GM12878 (cell line): ENCODE results near the gene RALGAPB. TPM values are rescaled to one million over a fixed set of nuclear protein-coding genes. Genes with fewer than 3 reads are reported as not detected.
A peak's percentile ranks its signal among the peaks of the same experiment; 100 is the strongest.

Source experiments
- ATAC-seq: fragments of 200-7000 bp; cut with Tn5 transposase; 3 replicates; pipeline ENCODE4 v1.9.1; 2020; ENCODE audit warnings: mild to moderate bottlenecking, moderate library complexity
- BruUV-seq: library from RNA; stranded (reverse); fragments of 400-500 nt; replicated peaks from 2 replicates; lab custom pipeline; 2021; lab: Mats Ljungman, UMichigan
- CTCF ChIA-PET: fragments of 300-600 bp; sonication (Branson Sonifier 250); formaldehyde crosslinking; extraction: SDS; loops from one replicate; lab custom pipeline; 2021; ENCODE audit warnings: inconsistent platforms; lab: Yijun Ruan, JAX
- POLR2A ChIA-PET: fragments of 350-600 bp; formaldehyde crosslinking; extraction: SDS; loops from one replicate; lab custom pipeline; 2021; ENCODE audit warnings: inconsistent platforms; lab: Charles Lee
- RAD21 ChIA-PET: fragments of 300-600 bp; sonication (Branson Sonifier 250); formaldehyde crosslinking; loops from one replicate; lab custom pipeline; 2023; ENCODE audit warnings: antibody characterized with exemption; ENCODE audit not compliant: unreplicated experiment; lab: Charles Lee
- SMC1A ChIA-PET: fragments of 300-600 bp; sonication (Branson Sonifier 250); formaldehyde crosslinking; loops from one replicate; lab custom pipeline; 2023; ENCODE audit not compliant: unreplicated experiment, uncharacterized antibody; lab: Charles Lee
- DNase-seq: peaks from one replicate; pipeline ENCODE4 v3.0.0-alpha.2; 2011; ENCODE audit warnings: low read depth, low spot score
- FAIRE-seq: peaks from 3 replicates; lab custom pipeline; 2011; peaks lifted over from hg19 to GRCh38; lab: Jason Lieb, UNC
- H2AFZ ChIP-seq: 2 replicates; pipeline ENCODE4 v1.6.0; 2011; ENCODE audit warnings: low read depth, low read length, control low read depth; ENCODE audit not compliant: control insufficient read depth
- H3K27ac ChIP-seq: 2 replicates; pipeline ENCODE4 v1.5.1; 2011; ENCODE audit warnings: control low read depth; ENCODE audit not compliant: control insufficient read depth, insufficient read depth
- H3K27me3 ChIP-seq, 2 experiments: replicated peaks in 1 of 2; 2 replicates each; pipeline versions ENCODE4 v1.6.0 to v1.6.1; 2011; ENCODE audit warnings: low read length in 1 of 2; ENCODE audit not compliant: control insufficient read depth in 2 of 2, insufficient read depth in 2 of 2
- H3K36me3 ChIP-seq, 2 experiments: 2 replicates each; pipeline ENCODE4 v1.5.1; 2011; ENCODE audit warnings: low read length in 1 of 2; ENCODE audit not compliant: control insufficient read depth in 2 of 2, insufficient read depth in 2 of 2
- H3K4me1 ChIP-seq: 2 replicates; pipeline ENCODE4 v1.6.1; 2011; ENCODE audit warnings: mild to moderate bottlenecking, low read length, moderate library complexity, mixed read lengths; ENCODE audit not compliant: control insufficient read depth, insufficient read depth
- H3K4me2 ChIP-seq: 2 replicates; pipeline ENCODE4 v1.6.0; 2011; ENCODE audit warnings: control low read depth; ENCODE audit not compliant: control insufficient read depth, insufficient read depth
- H3K4me3 ChIP-seq: fragments of 200-600 bp; sonication (generic); 2 replicates; pipeline ENCODE4 v1.5.1; 2016
- H3K79me2 ChIP-seq: 2 replicates; pipeline ENCODE4 v1.6.0; 2011; ENCODE audit warnings: low read length; ENCODE audit not compliant: control insufficient read depth, insufficient read depth
- H3K9ac ChIP-seq: 2 replicates; pipeline ENCODE4 v1.8.0; 2011; ENCODE audit warnings: low read length, control low read depth, mixed read lengths; ENCODE audit not compliant: control insufficient read depth, insufficient read depth
- H3K9me3 ChIP-seq: replicated peaks from 3 replicates; pipeline ENCODE4 v1.5.1; 2011; ENCODE audit warnings: mild to moderate bottlenecking, low read length; ENCODE audit not compliant: control insufficient read depth, insufficient read depth
- H4K20me1 ChIP-seq: 2 replicates; pipeline ENCODE4 v1.6.0; 2011; ENCODE audit not compliant: control insufficient read depth, insufficient read depth
- EP300 ChIP-seq, 2 experiments: fragments of 150-350 bp in 1 of 2; IDR thresholded peaks; 2 replicates each; pipeline ENCODE4 v1.6.1; 2011 to 2012; ENCODE audit warnings: low read depth in 2 of 2, low read length in 2 of 2, borderline replicate concordance in 1 of 2, improper control_type of control experiment in 1 of 2, inconsistent platforms in 1 of 2; ENCODE audit not compliant: control insufficient read depth in 1 of 2
- SRF ChIP-seq, 2 experiments: IDR thresholded peaks; 2 replicates each; pipeline ENCODE4 v1.6.1; 2011; ENCODE audit warnings: low read depth in 2 of 2, low read length in 2 of 2, mild to moderate bottlenecking in 1 of 2, moderate library complexity in 1 of 2
- WGBS: methylation state at CpG from one replicate; pipeline ENCODE4 v1.1.6; 2016; ENCODE audit warnings: low lambda C conversion rate; ENCODE audit not compliant: insufficient replicate concordance, insufficient coverage; ENCODE audit errors: missing lambda C conversion rate; 5-methylcytosine and 5-hydroxymethylcytosine counted together
- in situ Hi-C: fragments of 300-500 bp; cut with MboI; formaldehyde crosslinking; loops from 9 replicates; pipeline ENCODE4 v1.14.3; 2018; ENCODE audit warnings: mixed read lengths
- intact Hi-C: fragments of 100-400 bp; cut with micrococcal nuclease; formaldehyde crosslinking; loops from one replicate; pipeline ENCODE4 v1.14.2; 2022; ENCODE audit not compliant: unreplicated experiment
- microRNA counts: library from miRNA; unstranded; fragments of <30 nt; microRNA quantifications from one replicate; lab custom pipeline; 2016
- microRNA-seq: library from miRNA; unstranded; fragments of <30 nt; microRNA quantifications from one replicate; pipeline ENCODE4, GENCODE V29; 2018
- polyA plus RNA-seq, 11 experiments: library from polyadenylated mRNA; depleted of rRNA in 4 of 11; unstranded in 6 of 11; stranded (reverse) in 5 of 11; fragments of >200 nt; fragmentation: Nextera tagmentation in 4 of 11; fragmentation: Illumina TruSeq in 1 of 11; extraction: Ambion mirVana in 4 of 11; extraction: Trizol in 1 of 11; gene quantifications; 1 replicate in 1 of 11; 2 replicates in 10 of 11; pipeline versions ENCODE4 v1.2.1 to v1.2.3, GENCODE V29; 2011 to 2016; ENCODE audit warnings: inconsistent platforms in 2 of 11, missing spikeins in 2 of 11, low read depth in 1 of 11
- small RNA-seq: library from RNA; depleted of rRNA; stranded (forward); fragments of <200 nt; gene quantifications from one replicate; pipeline ENCODE3, GENCODE V24; 2014
- total RNA-seq, 4 experiments: library from RNA; depleted of rRNA in 3 of 4; stranded (reverse); fragments of >200 nt in 3 of 4; fragmentation: Illumina TruSeq in 1 of 4; extraction: Trizol in 1 of 4; gene quantifications; 2 replicates each; pipeline versions ENCODE4 v1.2.1 to v1.2.3, GENCODE V29; 2013 to 2021

The RALGAPB gene
- total and polyA plus RNA-seq, 10 of the 15 experiments (the other 5 are each of a cell fraction or from before 2014, with no cell fraction given) = 3.7 to 23.2 (median 15.5) TPM

GRCh38 chr20:38626921-38627659 is 154.4 kb downstream of the RALGAPB start:
- H2AFZ ChIP-seq = no peak overlapping the region
- no peak for FAIRE-seq
- no peaks in the 10 kb centered on the region for H3K4me1 ChIP-seq
- no peaks in the 10 kb centered on the region for H4K20me1 ChIP-seq
- H3K36me3 ChIP-seq = no peaks in the 10 kb centered on the region
- ChIA-PET RAD21 (no interaction called here), SMC1A (no interaction called here), POLR2A (no interaction called here), CTCF (no interaction called here)
- no TSS peak for BruUV-seq
- H3K9ac ChIP-seq = no peak overlapping the region
- intact Hi-C loops = no loop called here
- in situ Hi-C loops = no loop called here
- no peak overlapping the region for H3K27ac ChIP-seq
- H3K79me2 ChIP-seq = no peaks in the 10 kb centered on the region
- H3K9me3 ChIP-seq = no peaks in the 10 kb centered on the region
- H3K4me3 ChIP-seq = no peak overlapping the region
- TF ChIP-seq SRF (IDR thresholded peaks at IDR 0.05; ENCODE audit: low read depth in 2 of 2, low read length in 2 of 2) = no peak
- no peak for TF ChIP-seq EP300 (IDR thresholded peaks at IDR 0.05; ENCODE audit: borderline replicate concordance in 1 of 2, control insufficient read depth in 1 of 2, low read depth in 2 of 2, low read length in 2 of 2)
- no peak for DNase-seq
- no peak overlapping the region for H3K4me2 ChIP-seq
- H3K27me3 ChIP-seq = no peaks in the 10 kb centered on the region
- ATAC-seq = no peak
- 57% methylated on average over 10 of the region's 10 CpGs for WGBS

MicroRNAs encoded within 50 kb of the gene (microRNA counts, 767-probe panel; counts per million panel counts)
- microRNA hsa-miR-548o-3p (lab: Ali Mortazavi, UCI) = 55.3 counts per million

Small RNAs within 50 kb of the gene (microRNA-seq; reads per million reads assigned to microRNA genes)
- not detected for gene MIR548O2

Small RNAs within 50 kb of the gene (small RNA-seq; reads per million reads assigned to genes)
- gene MIR548O2 (not detected), gene RF00056 (not detected), gene SNORA60 (2.4 reads per million, percentile 68 among the genes with 10 or more reads in this experiment), gene SNORA71A (10.4 reads per million, percentile 95 among the genes with 10 or more reads in this experiment), gene SNORA71B (13.0 reads per million, percentile 96 among the genes with 10 or more reads in this experiment), gene SNORA71C (3.0 reads per million, percentile 75 among the genes with 10 or more reads in this experiment), gene SNORA71D (350 reads per million, percentile 99 among the genes with 10 or more reads in this experiment), gene SNORA71E (not detected)

Other genes with a start within 250 kb of the RALGAPB start
- not detected in 2 replicates for gene KIAA1755, start 212.1 kb upstream of the RALGAPB start, total RNA-seq (2014; rRNA removed)
- gene KIAA1755, start 212.1 kb upstream of the RALGAPB start, total RNA-seq (2014; rRNA removed; fragmentation: Illumina TruSeq; extraction: Trizol) = not detected in 2 replicates
- not detected in 2 replicates for gene KIAA1755, start 212.1 kb upstream of the RALGAPB start, total RNA-seq (2021)
- gene KIAA1755, start 212.1 kb upstream of the RALGAPB start, polyA plus RNA-seq (2011; rRNA removed) = not detected in 2 replicates
- gene KIAA1755, start 212.1 kb upstream of the RALGAPB start, polyA plus RNA-seq (2014; fragmentation: Illumina TruSeq; extraction: Trizol) = not detected in 2 replicates
- not detected for gene KIAA1755, start 212.1 kb upstream of the RALGAPB start, polyA plus RNA-seq (2014; fragmentation: Nextera tagmentation; extraction: Ambion mirVana)
- not detected in 2 replicates for gene KIAA1755, start 212.1 kb upstream of the RALGAPB start, polyA plus RNA-seq (2014; rRNA removed)
- gene KIAA1755, start 212.1 kb upstream of the RALGAPB start, polyA plus RNA-seq (2016; fragmentation: Nextera tagmentation; extraction: Ambion mirVana) = not detected
- gene BPI, start 168.7 kb upstream of the RALGAPB start, total RNA-seq (2014; rRNA removed) = not detected in 2 replicates
- not detected in 2 replicates for gene BPI, start 168.7 kb upstream of the RALGAPB start, total RNA-seq (2014; rRNA removed; fragmentation: Illumina TruSeq; extraction: Trizol)
- not detected in 2 replicates for gene BPI, start 168.7 kb upstream of the RALGAPB start, total RNA-seq (2021)
- gene BPI, start 168.7 kb upstream of the RALGAPB start, polyA plus RNA-seq (2011; rRNA removed) = not detected in 2 replicates
- gene BPI, start 168.7 kb upstream of the RALGAPB start, polyA plus RNA-seq (2014; fragmentation: Illumina TruSeq; extraction: Trizol) = not detected in 2 replicates
- not detected for gene BPI, start 168.7 kb upstream of the RALGAPB start, polyA plus RNA-seq (2014; fragmentation: Nextera tagmentation; extraction: Ambion mirVana)
- gene BPI, start 168.7 kb upstream of the RALGAPB start, polyA plus RNA-seq (2014; rRNA removed) = not detected in 2 replicates
- not detected for gene BPI, start 168.7 kb upstream of the RALGAPB start, polyA plus RNA-seq (2016; fragmentation: Nextera tagmentation; extraction: Ambion mirVana)
- not detected in 2 replicates for gene LBP, start 126.4 kb upstream of the RALGAPB start, total RNA-seq (2014; rRNA removed)
- gene LBP, start 126.4 kb upstream of the RALGAPB start, total RNA-seq (2014; rRNA removed; fragmentation: Illumina TruSeq; extraction: Trizol) = not detected in 2 replicates
- gene LBP, start 126.4 kb upstream of the RALGAPB start, total RNA-seq (2021) = 0.10 and 0.16 TPM in 2 replicates
- 0.04 TPM in 1 of 2 replicates, not detected in the other for gene LBP, start 126.4 kb upstream of the RALGAPB start, polyA plus RNA-seq (2011; rRNA removed)
- gene LBP, start 126.4 kb upstream of the RALGAPB start, polyA plus RNA-seq (2014; fragmentation: Illumina TruSeq; extraction: Trizol) = not detected in 2 replicates
- gene LBP, start 126.4 kb upstream of the RALGAPB start, polyA plus RNA-seq (2014; fragmentation: Nextera tagmentation; extraction: Ambion mirVana) = not detected
- not detected in 2 replicates for gene LBP, start 126.4 kb upstream of the RALGAPB start, polyA plus RNA-seq (2014; rRNA removed)
- not detected for gene LBP, start 126.4 kb upstream of the RALGAPB start, polyA plus RNA-seq (2016; fragmentation: Nextera tagmentation; extraction: Ambion mirVana)
- gene SNHG17, start 37.5 kb upstream of the RALGAPB start, total RNA-seq (2014; rRNA removed) = 22.9 and 24.4 TPM in 2 replicates
- 22.9 and 23.9 TPM in 2 replicates for gene SNHG17, start 37.5 kb upstream of the RALGAPB start, total RNA-seq (2014; rRNA removed; fragmentation: Illumina TruSeq; extraction: Trizol)
- 50.3 and 63.0 TPM in 2 replicates for gene SNHG17, start 37.5 kb upstream of the RALGAPB start, total RNA-seq (2021)
- gene SNHG17, start 37.5 kb upstream of the RALGAPB start, polyA plus RNA-seq (2011; rRNA removed) = 23.5 and 33.9 TPM in 2 replicates
- 15.3 and 20.8 TPM in 2 replicates for gene SNHG17, start 37.5 kb upstream of the RALGAPB start, polyA plus RNA-seq (2014; fragmentation: Illumina TruSeq; extraction: Trizol)
- gene SNHG17, start 37.5 kb upstream of the RALGAPB start, polyA plus RNA-seq (2014; fragmentation: Nextera tagmentation; extraction: Ambion mirVana) = 10 to 100 TPM; 25.6 to 33.9 TPM
- 62.2 and 69.4 TPM in 2 replicates for gene SNHG17, start 37.5 kb upstream of the RALGAPB start, polyA plus RNA-seq (2014; rRNA removed)
- gene SNHG17, start 37.5 kb upstream of the RALGAPB start, polyA plus RNA-seq (2016; fragmentation: Nextera tagmentation; extraction: Ambion mirVana) = 10 to 100 TPM; 45.8 to 47.3 TPM
- not detected in 2 replicates for gene ADIG, start 108.4 kb downstream of the RALGAPB start, total RNA-seq (2014; rRNA removed)
- not detected in 2 replicates for gene ADIG, start 108.4 kb downstream of the RALGAPB start, total RNA-seq (2014; rRNA removed; fragmentation: Illumina TruSeq; extraction: Trizol)
- gene ADIG, start 108.4 kb downstream of the RALGAPB start, total RNA-seq (2021) = not detected in 2 replicates
- not detected in 2 replicates for gene ADIG, start 108.4 kb downstream of the RALGAPB start, polyA plus RNA-seq (2011; rRNA removed)
- gene ADIG, start 108.4 kb downstream of the RALGAPB start, polyA plus RNA-seq (2014; fragmentation: Illumina TruSeq; extraction: Trizol) = not detected in 2 replicates
- not detected for gene ADIG, start 108.4 kb downstream of the RALGAPB start, polyA plus RNA-seq (2014; fragmentation: Nextera tagmentation; extraction: Ambion mirVana)
- gene ADIG, start 108.4 kb downstream of the RALGAPB start, polyA plus RNA-seq (2014; rRNA removed) = not detected in 2 replicates
- not detected for gene ADIG, start 108.4 kb downstream of the RALGAPB start, polyA plus RNA-seq (2016; fragmentation: Nextera tagmentation; extraction: Ambion mirVana)
- 0.06 TPM in 1 of 2 replicates, not detected in the other for gene ARHGAP40, start 129.0 kb downstream of the RALGAPB start, total RNA-seq (2014; rRNA removed)
- gene ARHGAP40, start 129.0 kb downstream of the RALGAPB start, total RNA-seq (2014; rRNA removed; fragmentation: Illumina TruSeq; extraction: Trizol) = not detected in 2 replicates
- gene ARHGAP40, start 129.0 kb downstream of the RALGAPB start, total RNA-seq (2021) = not detected in 2 replicates
- gene ARHGAP40, start 129.0 kb downstream of the RALGAPB start, polyA plus RNA-seq (2011; rRNA removed) = 0.07 and 0.19 TPM in 2 replicates
- not detected in 2 replicates for gene ARHGAP40, start 129.0 kb downstream of the RALGAPB start, polyA plus RNA-seq (2014; fragmentation: Illumina TruSeq; extraction: Trizol)
- not detected for gene ARHGAP40, start 129.0 kb downstream of the RALGAPB start, polyA plus RNA-seq (2014; fragmentation: Nextera tagmentation; extraction: Ambion mirVana)
- not detected in 2 replicates for gene ARHGAP40, start 129.0 kb downstream of the RALGAPB start, polyA plus RNA-seq (2014; rRNA removed)
- not detected for gene ARHGAP40, start 129.0 kb downstream of the RALGAPB start, polyA plus RNA-seq (2016; fragmentation: Nextera tagmentation; extraction: Ambion mirVana)